HG02588 (cell line): ENCODE measurements around the gene MMRN2.

Source experiments
- ATAC-seq: cut with Tn5 transposase; IDR thresholded peaks from one replicate; pipeline ENCODE4 v1.9.1; 2021; ENCODE audit warnings: mild to moderate bottlenecking, moderate library complexity; ENCODE audit not compliant: unreplicated experiment

The MMRN2 gene

DNA sequence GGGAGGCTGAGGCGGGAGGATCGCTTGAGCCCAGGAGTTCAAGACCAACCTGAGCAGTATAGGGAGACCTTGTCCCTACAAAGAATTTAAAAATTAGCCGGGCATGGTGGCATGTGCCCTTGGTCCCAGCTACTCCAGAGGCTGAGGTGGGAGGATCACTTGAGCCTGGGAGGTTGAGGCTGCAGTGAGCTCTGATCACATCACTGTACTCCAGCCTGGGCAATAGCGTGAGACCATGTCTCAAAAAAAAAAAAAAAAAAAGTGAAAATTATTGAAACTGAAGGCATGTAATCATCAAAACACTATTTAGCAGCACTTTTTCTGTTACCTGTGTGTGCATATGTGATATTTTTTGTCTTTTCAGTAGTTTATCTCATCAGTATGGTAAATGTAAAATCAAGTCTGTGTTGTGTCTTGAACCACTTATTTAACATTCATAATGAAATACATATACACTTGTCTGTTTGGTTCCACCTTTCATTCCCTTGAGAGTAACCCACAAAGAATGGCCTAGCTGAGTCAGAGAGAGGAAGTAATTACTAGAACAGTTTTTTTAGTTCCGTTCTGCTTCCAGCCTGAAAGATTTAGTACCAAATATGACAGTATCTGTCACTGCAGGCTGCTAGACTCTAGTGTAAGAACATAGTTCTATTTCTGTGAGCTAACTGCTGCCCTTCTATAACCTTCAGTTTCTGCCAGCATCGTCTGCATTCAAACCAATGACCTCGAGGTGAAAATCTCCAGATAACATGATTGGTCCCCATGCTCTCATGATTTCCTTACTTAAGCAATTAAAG lies 68.6 kb downstream of the MMRN2 start:
- peak; percentile 95 for ATAC-seq
